ENCODE measurements around the gene GOLGA8A. TPM values are rescaled to one million over a fixed set of nuclear protein-coding genes. Genes with fewer than 3 reads are reported as not detected.

Gene GOLGA8A
- total RNA-seq, result 10 to 100 TPM in 4 of 6 experiments, 1 to 10 TPM in 2; 8.8 to 24.3 (median 16.3) TPM
- long read RNA-seq, partial matches to known transcripts, result 0 of 2 reads
- long read RNA-seq, other reads (novel, unspliced or antisense), result 2 of 2 reads

- ATAC-seq (peak in 2 of 4 donors; percentile 54 to 79), DNase-seq (peak in 1 of 3 donors; percentile 74)
- Histone ChIP-seq H3K27me3 (no peaks in the 10 kb centered on the region), H3K27ac (no peak within 1 kb of the TSS), H3K4me1 (no peaks in the 10 kb centered on the region), H3K36me3 (no peaks in the 10 kb centered on the region), H3K9me3 (no peaks in the 10 kb centered on the region), H3K4me3 (peak within 1 kb of the TSS in 1 of 3 donors; percentile 52)
- intact Hi-C loops (cut with DNase I), result no loop called here
- 7% methylated on average over 6 of the region's 33 CpGs for WGBS (ENCODE audit: insufficient coverage, low coverage, low lambda C conversion rate, missing lambda C conversion rate)
- no peak for TF ChIP-seq POLR2A (IDR thresholded peaks at IDR 0.05)
These were observed at the start of gene GOLGA8A for GRCh38 chr15:34437687-34438086. Gene GOLGA8A (minus strand): TSS chr15:34437808. CDS start chr15:34389691, 48,117 bp downstream.

GRCh38 chr15:34483644-34484043 is 46.0 kb upstream of the GOLGA8A start:
- H3K27ac ChIP-seq, result no peak overlapping the region
- DNase-seq (no peak), ATAC-seq (no peak)
- no peak overlapping the region for H3K4me3 ChIP-seq
- intact Hi-C loops (cut with DNase I), result no loop called here
- no peaks in the 10 kb centered on the region for H3K9me3 ChIP-seq
- WGBS (ENCODE audit: insufficient coverage, low coverage, low lambda C conversion rate, missing lambda C conversion rate), result no CpG with 5 or more reads among the region's 3 CpGs
- H3K4me1 ChIP-seq, result no peaks in the 10 kb centered on the region
- H3K36me3 ChIP-seq, result no peaks in the 10 kb centered on the region
- H3K27me3 ChIP-seq, result no peaks in the 10 kb centered on the region
- TF ChIP-seq POLR2A (IDR thresholded peaks at IDR 0.05), result no peak
- TF ChIP-seq CTCF (IDR thresholded peaks at IDR 0.05), result no peak

- no peak for DNase-seq
- TF ChIP-seq CTCF (IDR thresholded peaks at IDR 0.05) (no peak), POLR2A (IDR thresholded peaks at IDR 0.05) (no peak)
- Histone ChIP-seq H3K27me3 (no peaks in the 10 kb centered on the region), H3K36me3 (no peaks in the 10 kb centered on the region), H3K4me3 (no peak overlapping the region), H3K4me1 (no peaks in the 10 kb centered on the region), H3K27ac (no peak overlapping the region), H3K9me3 (no peaks in the 10 kb centered on the region)
- 47% methylated on average over 3 of the region's 3 CpGs for WGBS (ENCODE audit: insufficient coverage, low coverage, low lambda C conversion rate, missing lambda C conversion rate)
- intact Hi-C loops (cut with DNase I), result no loop called here
- no peak for ATAC-seq
These were observed 43.8 kb upstream of the GOLGA8A start for GRCh38 chr15:34481370-34481769.

DNA sequence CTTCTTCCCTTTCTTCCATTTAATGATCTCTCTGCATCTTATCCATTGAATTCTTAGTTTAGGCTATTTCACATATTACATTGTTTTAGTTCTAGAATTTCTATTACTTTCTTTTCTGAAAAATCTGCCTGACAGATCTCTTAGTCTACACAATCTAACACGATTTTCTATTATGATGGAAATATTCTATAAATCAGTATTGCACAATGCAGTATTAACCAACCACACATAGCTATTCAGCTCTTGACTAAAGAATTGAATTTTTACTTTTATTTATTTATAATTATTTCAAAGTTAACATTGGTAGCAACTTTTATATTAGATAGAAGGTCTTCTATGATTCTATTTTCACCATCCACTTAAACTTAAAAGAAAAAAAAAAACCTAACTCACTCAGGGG is 36.2 kb upstream of the GOLGA8A start:
- no peak for ATAC-seq
- no peak for DNase-seq
- Histone ChIP-seq H3K27ac (no peak overlapping the region), H3K4me3 (no peak overlapping the region), H3K4me1 (no peaks in the 10 kb centered on the region), H3K9me3 (no peaks in the 10 kb centered on the region), H3K36me3 (no peaks in the 10 kb centered on the region), H3K27me3 (peaks cover 0 to 5% of the 10 kb centered on the region in 2 donors)
- 13% methylated on average over 1 of the region's 1 CpG for WGBS (ENCODE audit: insufficient coverage, low coverage, low lambda C conversion rate, missing lambda C conversion rate)
- intact Hi-C loops (cut with DNase I), result no loop called here
- TF ChIP-seq POLR2A (IDR thresholded peaks at IDR 0.05), result no peak
- TF ChIP-seq CTCF (IDR thresholded peaks at IDR 0.05), result no peak

DNA sequence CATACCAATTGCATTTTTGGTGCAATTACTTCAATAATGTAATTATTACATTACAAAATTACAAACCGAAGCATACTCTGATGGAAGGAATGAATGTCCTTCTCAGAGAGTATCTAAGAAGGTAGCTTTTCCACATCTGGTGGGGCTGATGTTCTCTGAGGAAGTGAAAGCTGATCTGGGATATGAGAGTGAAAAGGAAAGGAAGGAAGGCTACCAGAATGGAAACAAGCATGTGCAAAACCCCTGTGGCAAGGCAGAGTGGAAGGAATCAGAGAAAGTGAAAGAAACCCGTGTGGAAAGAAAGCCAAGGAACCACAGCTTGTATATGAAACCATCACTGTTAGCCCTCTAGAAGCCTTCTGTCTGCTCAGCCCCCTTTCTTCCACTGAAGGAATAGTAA is 35.3 kb upstream of the GOLGA8A start:
- Histone ChIP-seq H3K27me3 (peaks cover 0 to 5% of the 10 kb centered on the region in 2 donors), H3K4me3 (no peak overlapping the region), H3K27ac (no peak overlapping the region), H3K36me3 (no peaks in the 10 kb centered on the region), H3K4me1 (no peaks in the 10 kb centered on the region), H3K9me3 (no peaks in the 10 kb centered on the region)
- ATAC-seq, result no peak
- TF ChIP-seq POLR2A (IDR thresholded peaks at IDR 0.05) (no peak), CTCF (IDR thresholded peaks at IDR 0.05) (no peak)
- no peak for DNase-seq
- intact Hi-C loops (cut with DNase I), result no loop called here
- WGBS (ENCODE audit: insufficient coverage, low coverage, low lambda C conversion rate, missing lambda C conversion rate), result 71% methylated on average over 1 of the region's 2 CpGs
